Adrenal gland (tissue), 12 donors: Measurements from ENCODE around the gene GPC6. TPM values are rescaled to one million over a fixed set of nuclear protein-coding genes. Genes with fewer than 3 reads are reported as not detected.

Experiments used
- DNase-seq, 7 donors: peaks; one replicate each; pipeline ENCODE4 v3.0.0-alpha.2; 2019 to 2020
- H3K27ac ChIP-seq, 5 donors: fragments of 200-600 bp; sonication (generic) in 4 of 5; 1 replicate in 3 of 5; 2 replicates in 2 of 5; pipeline versions ENCODE4 v1.5.1 to v1.8.0; 2016 to 2020; ENCODE audit warnings: mild to moderate bottlenecking in 1 of 5
- H3K27me3 ChIP-seq: fragments of 200-600 bp; 2 replicates; pipeline ENCODE4 v1.8.0; 2021
- H3K36me3 ChIP-seq, 2 donors: fragments of 200-600 bp; replicated peaks in 1 of 2; 1 replicate in 1 of 2; 2 replicates in 1 of 2; pipeline versions ENCODE4 v1.5.1 to v1.8.0; 2018 to 2022
- H3K4me1 ChIP-seq, 2 donors: fragments of 200-600 bp; replicated peaks in 1 of 2; 1 replicate in 1 of 2; 2 replicates in 1 of 2; pipeline versions ENCODE4 v1.5.1 to v1.8.0; 2018 to 2021
- H3K4me3 ChIP-seq, 4 donors: fragments of 200-600 bp; sonication (generic) in 3 of 4; one replicate each; pipeline ENCODE4 v1.5.1; 2016 to 2018
- H3K9me3 ChIP-seq, 3 donors: fragments of 200-600 bp; sonication (generic) in 1 of 3; replicated peaks in 1 of 3; 1 replicate in 2 of 3; 2 replicates in 1 of 3; pipeline versions ENCODE4 v1.5.1 to v1.8.0; 2016 to 2021
- CTCF ChIP-seq, 6 experiments: fragments of 450-650 bp in 4 of 6; fragments of 200-600 bp in 2 of 6; sonication (generic) in 1 of 6; IDR thresholded peaks; 1 replicate in 5 of 6; 2 replicates in 1 of 6; pipeline versions ENCODE4 v1.5.1 to v1.8.0; 2016 to 2021; ENCODE audit warnings: antibody characterized with exemption in 6 of 6, mild to moderate bottlenecking in 2 of 6, moderate library complexity in 1 of 6
- POLR2A ChIP-seq, 2 donors: fragments of 450-650 bp; IDR thresholded peaks; one replicate each; pipeline ENCODE4 v1.6.1; 2017; ENCODE audit warnings: antibody characterized with exemption in 2 of 2, mild to moderate bottlenecking in 2 of 2, moderate library complexity in 1 of 2
- WGBS, 4 donors: extraction: QIAGEN DNeasy Blood & Tissue Kit in 2 of 4; methylation state at CpG; one replicate each; pipeline versions ENCODE4 v1.1.5 to v1.1.7; 2013 to 2017; 5-methylcytosine and 5-hydroxymethylcytosine counted together
- intact Hi-C, 2 donors: fragments of 100-400 bp; cut with DNase I; formaldehyde crosslinking; loops; one replicate each; pipeline versions ENCODE4 v1.14.1 to v1.15.0; 2022 to 2023
- polyA plus RNA-seq, 3 donors: library from polyadenylated mRNA; stranded (reverse); fragments of 200-250 nt in 2 of 3; fragments of 350-450 nt in 1 of 3; fragmentation: Illumina TruSeq in 1 of 3; extraction: RNeasy Lipid Tissue Mini Kit (QIAGEN cat#74804) in 1 of 3; gene quantifications; one replicate each; pipeline ENCODE4 v1.2.3, GENCODE V29; 2013 to 2014
- total RNA-seq, 9 donors: library from RNA; depleted of rRNA in 4 of 9; stranded (reverse); fragments of >200 nt in 4 of 9; fragments of 120-200 nt in 1 of 9; fragmentation: NEBNext Ultra II Directional in 1 of 9; extraction: Animal tissue kit (Norgen Biotek cat#: 25700) in 1 of 9; gene quantifications; one replicate each; pipeline versions ENCODE4 v1.1.0 to v1.2.4, GENCODE V29; 2013 to 2023
- donor health status: healthy with polysubstance abuse.
- donor health status: Bipolar disorder and iron deficiency.
- donor health status: DM: yes; HTN: yes; CAD: no.
- donor health status: DM: no; HTN: no; CAD: no.
- donor health status: DM: no; HTN: no; CAD: no.
- donor health status: DM: yes; HTN: yes; CAD: no.

GPC6 gene
- total and polyA plus RNA-seq, 12 donors, result 0.37 to 62.3 (median 2.5) TPM

- Histone ChIP-seq H3K9me3 (no peaks in the 10 kb centered on the region), H3K36me3 (no peaks in the 10 kb centered on the region), H3K4me3 (no peak overlapping the region), H3K27ac (no peak overlapping the region), H3K4me1 (no peaks in the 10 kb centered on the region), H3K27me3 (no peaks in the 10 kb centered on the region)
- TF ChIP-seq POLR2A (IDR thresholded peaks at IDR 0.05) (no peak), CTCF (IDR thresholded peaks at IDR 0.05) (no peak)
- 45 to 48% (median 47%) methylated on average over 2 of the region's 2 CpGs for WGBS, 4 donors
- intact Hi-C loops, result no loop called here
- no peak for DNase-seq
Measured at GRCh38 chr13:93511011-93511410, 284.4 kb downstream of the GPC6 start.

- H3K36me3 ChIP-seq, result no peaks in the 10 kb centered on the region
- H3K4me3 ChIP-seq, result no peak overlapping the region
- no peaks in the 10 kb centered on the region for H3K4me1 ChIP-seq
- no peak overlapping the region for H3K27ac ChIP-seq
- H3K9me3 ChIP-seq, result no peaks in the 10 kb centered on the region
- intact Hi-C loops, result no loop called here
- TF ChIP-seq CTCF (IDR thresholded peaks at IDR 0.05) (no peak), POLR2A (IDR thresholded peaks at IDR 0.05) (no peak)
- no peak for DNase-seq
- no peaks in the 10 kb centered on the region for H3K27me3 ChIP-seq
Measured at GRCh38 chr13:93515267-93515666, 288.7 kb downstream of the GPC6 start.

DNA sequence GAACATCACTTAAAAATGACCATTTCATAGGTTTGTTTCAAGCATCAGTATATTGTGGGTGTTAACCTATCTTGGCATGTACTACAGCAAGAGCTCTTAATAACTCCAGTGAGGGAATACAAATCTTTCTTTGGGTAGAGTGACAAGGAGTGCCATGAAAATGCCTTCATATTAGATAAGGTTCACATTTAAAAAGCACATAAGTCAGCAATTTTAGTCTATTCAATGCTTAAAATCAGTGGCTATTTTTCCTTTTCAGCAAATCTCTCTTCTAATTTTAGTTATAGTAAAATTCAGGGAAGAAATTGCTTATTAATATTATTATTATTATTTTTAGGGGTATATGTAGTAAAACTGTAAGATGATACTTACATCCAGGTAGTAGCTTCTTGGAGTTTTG lies 291.1 kb downstream of the GPC6 start:
- no peaks in the 10 kb centered on the region for H3K9me3 ChIP-seq
- H3K36me3 ChIP-seq, result no peaks in the 10 kb centered on the region
- no peaks in the 10 kb centered on the region for H3K4me1 ChIP-seq
- H3K27ac ChIP-seq, result no peak overlapping the region
- intact Hi-C loops, result no loop called here
- no peak for DNase-seq
- no peak overlapping the region for H3K4me3 ChIP-seq
- TF ChIP-seq POLR2A (IDR thresholded peaks at IDR 0.05) (no peak), CTCF (IDR thresholded peaks at IDR 0.05) (no peak)
- no peaks in the 10 kb centered on the region for H3K27me3 ChIP-seq

DNA sequence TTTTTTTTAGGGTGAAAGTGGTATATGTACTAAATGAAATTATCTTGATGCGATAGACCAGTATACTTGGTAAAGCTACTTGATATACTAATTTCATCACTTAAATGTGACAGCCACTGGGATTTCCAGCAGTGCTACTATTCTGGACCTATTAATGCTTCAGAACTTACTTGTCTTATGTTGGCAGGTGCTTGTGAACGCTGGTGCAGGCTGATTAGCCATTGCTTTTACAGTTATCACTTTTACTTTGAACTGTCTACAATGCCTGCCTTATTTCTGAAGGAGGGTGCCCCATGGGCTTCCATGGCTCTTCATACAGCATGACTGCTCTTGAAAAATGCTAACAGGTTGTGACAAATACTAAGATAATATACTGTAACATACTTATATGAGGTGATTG lies 294.7 kb downstream of the GPC6 start:
- Histone ChIP-seq H3K27ac (no peak overlapping the region), H3K4me3 (no peak overlapping the region), H3K4me1 (no peaks in the 10 kb centered on the region), H3K36me3 (no peaks in the 10 kb centered on the region), H3K27me3 (no peaks in the 10 kb centered on the region), H3K9me3 (no peaks in the 10 kb centered on the region)
- no peak for DNase-seq
- intact Hi-C loops, result no loop called here
- TF ChIP-seq CTCF (IDR thresholded peaks at IDR 0.05) (no peak), POLR2A (IDR thresholded peaks at IDR 0.05) (no peak)
- WGBS, 4 donors, result 73 to 87% (median 82%) methylated on average over 2 of the region's 2 CpGs
